NCI-H2227 treated with DMSO at 0.1 percent for 48 hours (cell line): ENCODE results near the gene RGS7.
"Not testable (repeated sequence)": the region's sequence is repeated elsewhere in the genome, so short reads cannot be mapped to it uniquely, and the experiment has no call there.

Experiments used
- DNase-seq: peaks from one replicate; lab custom pipeline; 2025; lab: John Stamatoyannopoulos, UW

RGS7 gene

DNA sequence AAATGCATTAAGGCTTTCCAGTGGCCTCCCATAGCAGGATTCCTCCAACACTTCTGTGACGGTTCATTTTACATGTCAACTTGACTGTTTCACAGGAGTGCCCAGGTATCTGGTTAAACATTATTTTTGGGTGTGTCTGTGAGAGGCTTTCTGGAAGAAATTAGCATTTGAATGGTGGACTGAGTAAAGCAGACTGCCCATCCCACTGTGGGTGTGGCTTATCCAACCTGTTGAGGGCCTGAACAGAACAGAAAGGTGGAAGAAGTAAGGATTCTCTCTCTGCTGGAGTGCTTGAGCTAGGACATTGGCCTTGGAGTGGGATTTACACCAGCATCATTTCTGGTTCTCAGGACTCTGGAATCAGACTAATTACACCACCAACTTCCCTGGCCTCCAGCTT, 85.6 kb downstream of the RGS7 start:
- no peak for DNase-seq

DNA sequence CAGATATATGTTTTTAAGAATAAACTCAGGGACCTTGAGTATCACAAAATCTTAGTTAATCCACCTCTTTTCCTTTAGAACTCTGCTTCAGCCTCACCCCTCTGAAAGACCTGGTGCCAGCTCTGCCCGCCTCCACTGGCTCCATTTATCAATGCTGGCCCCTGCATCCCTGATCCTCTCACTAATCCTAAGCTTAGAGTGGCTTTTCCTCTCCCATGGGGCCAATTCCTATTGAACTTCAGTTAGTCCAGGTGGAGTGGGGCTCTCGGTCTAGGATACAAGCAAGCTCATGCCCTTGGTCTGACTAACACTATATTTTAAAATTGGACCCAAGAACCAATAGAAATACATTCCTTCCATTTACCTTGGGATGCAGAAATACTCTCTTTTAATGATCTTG, 87.0 kb downstream of the RGS7 start:
- DNase-seq: no peak

DNA sequence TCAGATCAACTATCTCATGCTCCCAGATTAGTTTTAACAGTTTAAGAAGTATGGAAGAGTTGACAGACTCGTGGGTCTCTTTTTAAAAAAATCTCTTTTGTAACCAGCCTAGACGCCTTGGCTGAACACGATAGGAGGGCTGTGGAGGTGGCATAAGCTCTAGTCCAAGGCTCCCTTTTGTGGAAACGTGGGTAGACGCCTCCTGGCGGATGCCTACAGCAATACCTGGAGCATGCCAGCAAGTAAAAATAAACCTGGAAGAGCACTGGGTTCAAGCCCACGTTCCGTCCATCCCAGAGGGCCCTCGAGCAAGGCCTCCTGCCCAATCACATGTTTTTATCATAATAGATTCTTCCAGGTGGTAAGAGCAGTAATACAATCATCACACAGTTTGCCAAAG, 87.9 kb downstream of the RGS7 start:
- no peak for DNase-seq

DNA sequence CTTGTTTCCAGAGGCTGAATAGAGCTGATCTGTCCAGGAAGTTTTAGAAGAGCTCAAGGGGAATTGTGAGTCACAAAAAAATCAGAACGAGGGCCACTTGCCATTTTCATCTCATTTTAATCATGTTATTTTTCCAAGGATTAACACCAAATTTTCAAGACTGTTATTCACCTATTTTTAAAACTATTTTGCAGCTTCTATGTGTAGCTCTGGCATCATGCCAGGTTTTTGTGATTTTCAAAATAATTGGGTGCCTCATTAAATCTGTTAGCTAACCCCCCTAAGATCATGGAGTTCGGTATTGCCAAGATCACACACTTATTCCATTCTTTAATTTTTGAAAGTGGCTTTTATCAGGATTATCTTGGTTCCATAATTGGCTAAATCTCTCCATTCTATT, 90.9 kb downstream of the RGS7 start:
- no peak for DNase-seq

DNA sequence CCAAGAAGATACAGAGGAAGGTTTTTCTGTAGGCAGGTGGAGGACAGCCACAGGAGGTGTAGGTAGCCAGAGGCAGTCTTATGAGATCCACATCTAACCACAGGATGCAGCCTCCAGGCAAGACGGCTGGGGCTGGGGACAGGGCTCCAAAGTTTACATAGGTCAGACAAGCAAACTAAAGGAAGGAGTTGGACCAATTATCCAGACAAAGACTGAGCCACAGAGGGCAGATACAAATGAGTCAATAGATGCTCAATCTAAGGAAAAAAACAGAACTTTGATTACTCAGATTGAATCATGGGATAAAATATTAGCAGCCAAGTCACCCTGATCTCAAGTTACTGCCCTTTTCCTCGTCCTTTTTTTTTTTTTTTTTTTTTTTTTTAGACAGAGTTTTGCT, 91.6 kb downstream of the RGS7 start:
- no peak for DNase-seq

DNA sequence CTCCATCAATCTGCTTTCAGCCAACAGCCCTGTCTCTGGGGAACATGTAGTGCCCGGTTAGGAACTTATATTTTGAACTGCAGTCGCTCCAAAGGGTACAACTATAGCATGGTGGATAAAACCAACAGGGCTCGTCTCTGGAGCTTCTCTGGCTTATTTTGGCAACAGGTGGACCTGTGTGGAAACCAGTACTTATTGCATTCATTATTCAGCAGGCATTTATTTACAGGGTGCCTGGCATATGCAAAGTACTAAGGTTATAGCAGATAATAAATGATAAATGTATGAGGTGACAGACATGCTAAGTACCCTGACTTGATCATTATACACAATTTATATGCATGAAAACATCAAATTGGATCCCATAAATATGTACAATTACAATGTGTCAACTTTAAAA, 93.7 kb downstream of the RGS7 start:
- no peak for DNase-seq

DNA sequence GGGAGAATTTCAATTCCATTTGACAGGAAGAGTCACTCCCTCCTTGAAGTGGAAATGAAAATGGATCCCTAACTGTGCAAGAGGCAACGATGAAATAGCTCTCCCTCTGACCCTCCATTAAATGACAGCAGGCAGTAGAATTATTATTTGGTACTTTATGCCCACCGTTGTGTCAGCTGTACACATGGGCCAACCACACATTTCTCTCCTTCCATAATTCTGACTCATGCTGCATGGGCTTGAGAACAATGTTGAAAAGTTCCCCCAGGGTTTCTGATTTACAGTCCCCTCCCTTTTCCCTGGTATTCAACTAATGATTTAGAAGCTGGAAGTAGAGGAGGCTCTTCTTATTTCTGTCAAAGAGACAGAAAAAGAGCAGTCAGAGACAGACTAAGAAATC, 103.5 kb downstream of the RGS7 start:
- DNase-seq: no peak

DNA sequence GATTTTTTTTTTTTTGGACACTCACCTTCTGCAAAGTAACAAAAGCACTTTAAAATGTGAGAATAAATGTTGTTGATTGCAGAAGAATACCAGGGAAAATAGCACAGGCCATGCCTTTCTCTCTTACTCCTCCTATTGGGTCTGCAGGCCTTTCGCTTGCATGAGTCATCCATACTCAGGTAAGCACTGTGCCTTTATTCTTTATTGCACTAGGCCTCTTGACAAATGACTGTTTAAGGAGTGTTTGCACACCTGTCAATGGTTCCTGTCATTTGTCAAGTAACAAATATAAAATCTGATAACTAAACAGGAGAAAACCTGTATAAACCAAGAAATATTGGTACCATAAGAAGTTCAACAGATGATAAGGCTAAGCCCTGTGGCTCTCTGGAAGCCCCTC, 106.5 kb downstream of the RGS7 start:
- DNase-seq: no peak

DNA sequence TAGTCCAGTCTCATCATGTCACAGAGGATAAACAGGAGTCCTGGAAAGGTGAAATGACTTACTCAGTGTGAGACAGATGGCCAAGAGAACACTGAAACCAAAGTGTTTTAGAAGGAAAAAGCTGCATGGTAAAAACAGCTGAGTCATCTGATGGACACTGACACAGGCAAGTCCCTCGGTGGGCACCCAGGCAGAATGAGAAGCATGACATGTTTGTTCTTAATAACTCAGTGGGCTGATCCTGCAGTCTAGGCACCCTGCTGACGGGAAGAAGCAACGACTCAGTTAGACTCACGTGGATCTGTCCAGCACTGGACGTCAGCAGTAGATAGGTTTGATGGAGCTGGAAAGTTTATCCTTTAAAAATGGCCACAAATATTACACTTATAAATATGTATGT, 116.9 kb downstream of the RGS7 start:
- no peak for DNase-seq

DNA sequence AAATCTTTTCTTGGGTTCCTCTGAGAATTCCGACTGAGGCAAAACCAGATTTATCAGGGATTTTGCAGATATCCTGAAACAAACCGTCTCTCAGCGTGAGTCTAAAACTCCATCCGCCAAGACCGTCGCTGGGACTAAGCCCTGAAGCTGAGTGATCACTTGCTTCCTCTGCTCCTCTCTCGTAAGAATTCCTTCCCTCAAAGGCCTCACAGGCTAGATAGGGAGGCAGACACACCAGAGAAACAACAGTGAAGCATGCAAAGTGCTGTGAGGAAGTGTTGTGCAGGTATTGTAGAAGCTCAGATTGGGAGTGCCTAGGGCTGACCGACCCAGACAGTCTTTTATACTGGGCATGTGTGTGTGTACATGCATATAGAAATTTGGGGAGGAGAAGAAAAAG, 119.1 kb downstream of the RGS7 start:
- DNase-seq: no peak

DNA sequence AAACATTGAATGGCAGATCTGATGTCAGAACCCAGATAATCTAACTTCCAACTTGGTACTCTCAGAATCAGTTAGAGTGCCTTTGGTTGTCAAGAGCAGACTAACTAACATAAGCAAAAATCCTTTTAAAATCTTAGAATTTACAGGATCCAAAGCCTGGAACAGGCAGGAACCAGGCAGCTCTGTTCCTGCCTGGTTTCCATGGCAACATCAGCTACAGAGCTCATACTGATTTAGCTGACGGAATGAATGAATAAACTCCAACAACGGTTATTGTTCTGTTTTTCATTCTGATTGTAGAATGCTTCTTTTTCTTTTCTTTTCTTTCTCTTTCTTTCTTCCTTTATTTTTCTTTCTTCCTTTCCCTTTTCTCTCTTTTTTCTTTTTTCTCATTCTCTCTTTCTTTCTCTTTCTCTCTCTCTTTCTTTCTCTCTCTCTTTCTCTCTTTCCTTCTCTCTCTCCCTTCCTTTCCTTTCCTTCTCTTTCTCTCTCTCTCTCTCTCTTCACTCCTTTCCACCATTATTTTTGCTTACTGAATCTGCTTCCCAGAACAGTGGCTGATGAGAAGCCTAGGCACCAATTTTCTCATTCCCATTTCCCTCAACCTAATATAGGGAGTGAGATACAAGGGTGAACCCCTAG, 121.6 kb downstream of the RGS7 start:
- no peak for DNase-seq

DNA sequence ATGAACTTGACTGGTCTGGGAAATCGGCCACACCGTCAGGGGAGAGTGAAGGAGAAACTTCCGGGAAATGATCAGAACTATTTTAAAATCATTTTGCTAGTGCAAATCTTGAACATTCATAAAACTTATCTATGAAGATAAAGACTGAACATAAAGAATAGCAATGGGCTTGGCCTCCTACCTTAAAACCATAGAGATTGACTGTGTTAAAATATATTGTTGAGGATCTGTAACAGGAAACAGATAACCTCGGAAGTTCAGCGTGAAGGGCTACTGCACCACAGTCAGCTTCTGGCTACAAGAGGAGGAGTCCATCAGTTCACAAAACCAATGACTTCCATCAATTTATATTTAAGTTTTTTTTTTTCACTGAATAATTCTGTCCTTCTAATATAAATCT, 127.3 kb downstream of the RGS7 start:
- DNase-seq: no peak

DNA sequence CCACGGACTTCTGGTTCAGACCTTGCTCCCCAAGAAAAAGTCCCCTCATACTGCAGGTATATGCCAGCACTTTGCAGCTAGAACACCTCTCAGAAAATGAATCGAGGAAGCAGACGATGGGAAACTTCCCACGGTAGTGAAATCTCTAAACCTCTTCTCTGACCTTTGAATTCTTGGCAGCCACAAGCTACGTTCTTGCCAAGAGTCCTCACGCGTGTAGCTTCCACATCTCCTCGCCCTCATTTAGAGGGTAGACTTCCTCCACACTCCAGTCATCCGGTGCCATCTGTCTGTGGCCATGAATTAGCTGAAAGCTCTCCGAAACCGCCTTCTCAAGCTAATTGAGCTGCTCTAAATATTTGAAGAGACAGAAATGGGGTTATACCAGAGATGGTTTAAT, 127.8 kb downstream of the RGS7 start:
- no peak for DNase-seq

DNA sequence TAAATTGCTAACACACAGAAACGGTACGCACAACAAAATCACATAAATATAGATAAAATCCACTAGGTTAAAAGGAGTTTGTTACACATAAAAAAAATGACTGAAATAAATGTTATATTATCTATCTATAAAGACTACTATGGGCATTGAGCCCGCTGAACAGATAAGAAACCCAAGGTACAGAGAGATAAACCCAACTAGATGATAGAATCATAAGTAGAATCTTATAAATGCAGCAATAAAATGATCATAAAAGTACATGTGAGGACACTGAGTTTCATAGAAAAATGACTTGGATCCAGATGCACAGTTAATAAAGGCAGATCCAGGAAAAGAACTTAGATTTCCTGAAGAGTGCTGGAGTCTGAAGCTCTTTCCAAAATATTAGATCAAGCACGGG, 128.7 kb downstream of the RGS7 start:
- DNase-seq: no peak

DNA sequence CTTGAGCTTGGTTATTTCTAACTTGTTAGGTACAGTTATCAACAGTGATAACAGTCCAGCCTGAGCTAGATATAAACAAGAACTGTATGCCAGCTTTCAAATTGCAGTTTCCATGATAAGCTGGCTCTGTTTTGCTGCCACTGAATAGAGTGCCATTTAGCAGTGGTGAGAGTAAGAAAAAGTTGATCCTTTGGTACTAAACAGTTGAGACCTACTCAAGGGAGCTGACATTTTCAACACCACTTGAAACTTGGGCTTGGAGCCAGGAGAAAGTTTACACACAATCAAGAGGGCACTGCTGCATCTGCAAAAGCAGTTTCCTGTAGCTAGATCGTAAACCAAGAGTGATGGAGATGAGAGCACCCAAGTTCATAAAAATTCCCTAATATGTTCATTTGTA, 131.3 kb downstream of the RGS7 start:
- DNase-seq: no peak

DNA sequence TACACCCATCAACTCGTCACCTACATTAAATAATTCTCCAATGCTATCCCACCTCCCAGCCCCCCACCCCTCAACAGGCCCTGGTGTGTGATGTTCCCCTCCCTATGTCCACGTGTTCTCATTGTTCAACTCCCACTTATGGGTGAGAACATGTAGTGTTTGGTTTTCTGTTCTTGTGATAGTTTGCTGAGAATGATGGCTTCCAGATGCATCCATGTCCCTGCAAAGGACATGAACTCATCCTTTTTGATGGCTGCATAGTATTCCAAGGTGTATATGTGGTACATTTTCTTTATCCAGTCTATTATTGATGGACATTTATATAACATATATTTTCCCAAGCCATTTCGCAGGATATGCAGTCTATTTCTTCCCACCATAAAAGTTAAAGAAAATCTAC, 132.8 kb downstream of the RGS7 start:
- DNase-seq: not testable (repeated sequence)

DNA sequence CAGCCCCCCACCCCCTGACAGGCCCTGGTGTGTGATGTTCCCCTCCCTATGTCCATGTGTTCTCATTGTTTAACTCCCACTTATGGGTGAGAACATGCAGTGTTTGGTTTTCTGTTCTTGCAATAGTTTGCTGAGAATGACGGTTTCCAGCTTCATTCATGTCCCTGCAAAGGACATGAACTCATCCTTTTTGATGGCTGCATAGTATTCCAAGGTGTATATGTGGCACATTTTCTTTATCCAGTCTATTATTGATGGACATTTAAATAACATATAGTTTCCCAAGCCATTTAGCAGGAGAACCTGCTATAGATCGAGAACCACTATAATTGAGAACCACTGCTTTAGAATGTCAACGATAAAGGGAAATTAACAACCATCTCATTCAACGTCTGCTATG, 134.2 kb downstream of the RGS7 start:
- DNase-seq: not testable (repeated sequence)

DNA sequence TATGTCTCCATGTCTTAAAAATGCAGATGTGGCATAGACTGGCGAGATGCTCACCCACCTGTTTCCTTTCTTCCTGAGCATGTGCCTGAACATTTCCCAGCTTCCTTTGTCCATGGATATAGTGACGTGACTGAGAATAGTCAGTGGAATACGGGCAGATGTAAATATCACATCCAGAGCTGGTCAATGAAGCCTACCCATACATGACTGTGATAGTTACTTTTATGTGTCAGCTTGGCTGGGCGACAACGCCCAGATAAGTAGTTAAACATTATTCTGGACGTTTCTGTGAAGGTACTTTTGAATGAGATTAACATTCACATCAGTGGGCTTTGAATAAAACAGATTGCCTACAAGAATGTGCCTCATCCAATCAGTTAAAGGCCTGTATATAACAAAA, 135.7 kb downstream of the RGS7 start:
- DNase-seq: no peak

DNA sequence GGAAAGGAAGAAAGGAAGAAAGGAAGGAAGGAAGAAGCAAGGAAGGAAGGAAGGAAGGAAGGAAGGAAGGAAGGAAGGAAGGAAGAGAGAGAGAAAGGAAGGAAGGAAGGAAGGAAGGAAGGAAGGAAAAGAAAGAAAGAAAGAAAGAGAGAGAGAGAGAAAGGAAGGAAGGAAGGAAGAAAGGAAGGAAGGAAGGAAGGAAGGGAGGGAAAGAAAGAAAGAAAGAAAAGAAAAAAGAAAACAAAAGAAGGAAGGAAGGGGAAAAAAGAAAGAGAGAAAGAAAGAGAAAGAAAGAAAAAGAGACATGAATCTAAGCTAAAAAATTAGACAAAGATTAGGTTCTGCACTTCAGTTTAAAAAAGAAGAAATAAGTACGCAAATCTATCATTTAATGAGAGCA, 136.1 kb downstream of the RGS7 start:
- DNase-seq: not testable (repeated sequence)

DNA sequence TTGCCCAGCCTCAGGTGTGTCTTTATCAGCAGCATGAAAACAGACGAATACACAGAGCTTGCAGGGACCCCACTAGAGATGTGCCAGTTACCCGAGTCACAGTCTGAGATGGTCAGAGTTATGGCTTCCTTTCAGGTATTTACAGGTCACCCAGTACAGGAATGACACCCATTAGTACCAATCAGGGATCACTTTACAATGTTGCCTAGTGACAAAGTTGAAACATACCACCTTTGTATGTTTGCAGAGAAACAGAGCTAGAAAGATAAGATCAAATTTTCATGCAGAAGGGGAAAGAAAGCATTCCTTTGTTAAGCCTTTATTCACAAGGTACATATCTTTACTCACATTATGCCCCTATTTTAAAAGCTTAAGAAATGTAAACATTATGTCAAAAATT, 137.6 kb downstream of the RGS7 start:
- no peak for DNase-seq

DNA sequence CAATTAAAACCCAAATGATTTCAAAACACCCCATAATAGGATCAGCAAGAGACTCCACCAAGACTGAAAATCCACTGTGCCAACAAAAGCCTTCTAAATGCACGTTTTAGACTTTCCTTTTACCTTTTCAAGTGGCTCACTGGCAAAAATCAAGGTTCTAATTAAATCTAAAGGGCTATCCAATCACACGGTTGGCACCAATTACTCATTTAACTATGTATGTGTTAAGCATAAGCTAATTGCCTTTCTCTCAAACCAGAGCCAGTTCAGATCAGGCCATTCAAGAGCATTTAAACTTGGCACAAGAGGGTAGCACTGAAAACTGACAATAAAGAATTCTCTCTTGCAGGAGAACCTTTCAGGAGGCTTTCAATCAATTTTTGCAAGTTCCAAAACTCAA, 139.5 kb downstream of the RGS7 start:
- DNase-seq: no peak

DNA sequence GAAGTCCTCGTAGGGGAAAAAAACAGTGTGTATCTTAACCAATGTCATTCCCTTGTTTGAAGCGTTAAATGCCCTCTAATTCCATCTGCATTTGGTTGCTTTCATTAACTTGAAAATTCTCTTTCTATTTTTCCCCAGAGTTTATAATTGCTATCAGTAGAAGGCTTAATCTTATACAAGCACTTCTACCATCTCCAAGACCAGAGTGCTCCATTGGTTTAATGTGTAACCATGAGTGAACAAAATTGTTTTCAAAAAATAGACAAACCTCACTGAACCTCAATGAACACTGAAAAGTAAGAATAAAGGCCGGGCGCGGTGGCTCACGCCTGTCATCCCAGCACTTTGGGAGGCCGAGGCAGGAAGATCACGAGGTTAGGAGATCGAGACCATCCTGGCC, 141.3 kb downstream of the RGS7 start:
- no peak for DNase-seq

DNA sequence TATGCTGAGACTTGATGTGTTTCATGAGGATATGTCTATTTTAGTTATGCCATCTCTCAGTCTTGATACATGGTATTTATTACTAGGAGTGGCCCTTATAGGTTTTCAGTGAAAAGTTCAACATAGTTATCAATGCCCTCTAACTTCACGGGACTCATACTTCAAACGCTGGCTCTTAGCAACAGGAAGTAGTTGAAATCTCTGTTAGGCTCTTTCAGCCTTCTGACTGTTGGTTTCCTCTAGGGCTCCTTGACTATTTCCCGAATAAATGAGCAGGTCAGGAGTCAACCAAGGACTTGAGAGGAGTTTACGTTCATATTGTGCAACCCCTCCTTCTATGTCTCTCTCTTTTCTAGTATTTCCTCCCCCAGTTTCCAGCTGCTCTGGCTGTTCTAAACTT, 141.8 kb downstream of the RGS7 start:
- DNase-seq: no peak

DNA sequence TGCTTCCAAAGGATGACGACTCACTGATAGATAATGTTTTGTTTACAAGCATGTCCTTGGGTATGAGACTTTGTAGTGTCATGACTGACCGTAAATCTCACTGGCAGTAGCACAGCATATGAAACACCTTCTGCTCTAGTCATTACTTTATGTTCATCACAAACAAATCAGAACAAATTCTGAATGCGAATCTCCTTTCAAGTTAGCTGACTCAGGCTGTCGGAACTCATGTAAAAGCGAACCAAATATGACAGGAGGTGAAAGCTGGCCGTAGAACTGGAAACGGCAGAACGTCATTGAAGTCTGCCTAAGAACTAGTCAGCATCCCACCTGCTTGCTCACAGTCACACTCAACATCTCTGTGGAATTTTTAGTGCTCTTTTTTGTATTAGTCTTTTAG, 143.9 kb downstream of the RGS7 start:
- DNase-seq: no peak

DNA sequence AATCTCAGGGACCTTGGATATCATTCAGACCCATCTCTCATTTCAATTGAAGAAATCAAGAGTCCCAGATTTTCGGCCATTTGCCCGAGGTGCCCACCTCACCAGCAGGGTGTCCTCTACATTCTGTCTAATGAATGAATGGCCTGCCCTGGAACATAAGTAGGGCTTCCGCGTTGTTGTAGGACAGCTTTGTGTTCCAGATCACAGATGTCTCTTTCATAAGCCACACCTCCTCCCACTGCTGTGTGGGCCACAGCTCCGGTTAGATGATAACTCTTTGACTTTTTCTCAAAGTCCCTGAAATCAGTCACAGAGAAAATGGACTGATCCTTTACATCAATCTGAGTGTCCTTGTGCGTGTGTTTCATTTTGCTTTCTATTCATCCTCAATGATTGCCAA, 144.4 kb downstream of the RGS7 start:
- DNase-seq: no peak
